Measurements from ENCODE around the gene SUN2.

- TF ChIP-seq CTCF (IDR thresholded peaks at IDR 0.05) (no peak), POLR2A (IDR thresholded peaks at IDR 0.05) (peak in 1 of 4 donors; percentile 14)
Observed at GRCh38 chr22:38696606-38697424, 59.0 kb downstream of the SUN2 start.

Measured in esophagus squamous epithelium (tissue), 4 donors.